B cell (primary cell): Measurements from ENCODE around the gene PHOSPHO2. TPM values are rescaled to one million over a fixed set of nuclear protein-coding genes. Genes with fewer than 3 reads are reported as not detected.

Experiments
- ATAC-seq: fragments of 200-7000 bp; cut with Tn5 transposase; one replicate; pipeline ENCODE4 v1.10.0; 2021; ENCODE audit warnings: low read depth, mild to moderate bottlenecking, moderate number of reproducible peaks, moderate library complexity
- CTCF ChIA-PET: fragments of 350-600 bp; sonication (Branson Sonifier 250); formaldehyde crosslinking; loops from one replicate; lab custom pipeline; 2021; ENCODE audit warnings: antibody characterized with exemption, inconsistent platforms; lab: Charles Lee
- POLR2A ChIA-PET: fragments of 350-600 bp; sonication (Branson Sonifier 250); formaldehyde crosslinking; loops from one replicate; lab custom pipeline; 2021; ENCODE audit warnings: antibody characterized with exemption; lab: Charles Lee
- DNase-seq: peaks from one replicate; pipeline ENCODE4 v3.0.0; 2013
- H2AFZ ChIP-seq: 2 replicates; pipeline ENCODE4 v1.6.1; 2012; ENCODE audit warnings: mild to moderate bottlenecking, low read depth, low read length; ENCODE audit not compliant: insufficient read depth, poor library complexity, severe bottlenecking
- H3K27ac ChIP-seq, 2 donors: 1 replicate in 1 of 2; 2 replicates in 1 of 2; pipeline ENCODE4 v1.5.1; 2012 to 2013; ENCODE audit warnings: low read length in 2 of 2, mild to moderate bottlenecking in 2 of 2, moderate library complexity in 1 of 2
- H3K27me3 ChIP-seq, 4 experiments: fragments of 200-600 bp in 1 of 4; sonication (generic) in 1 of 4; replicated peaks in 1 of 4; 1 replicate in 2 of 4; 2 replicates in 2 of 4; pipeline versions ENCODE4 v1.6.1 to v1.7.0; 2013 to 2016; ENCODE audit warnings: low read length in 3 of 4, mild to moderate bottlenecking in 2 of 4, mixed read lengths in 1 of 4, moderate library complexity in 1 of 4; ENCODE audit not compliant: insufficient read depth in 4 of 4, control insufficient read depth in 3 of 4; ENCODE audit errors: control extremely low read depth in 1 of 4
- H3K36me3 ChIP-seq, 2 experiments: replicated peaks in 1 of 2; 1 replicate in 1 of 2; 2 replicates in 1 of 2; pipeline versions ENCODE4 v1.6.1 to v1.7.1; 2013; ENCODE audit warnings: low read length in 1 of 2; ENCODE audit not compliant: insufficient read depth in 2 of 2, control insufficient read depth in 1 of 2; ENCODE audit errors: control extremely low read depth in 1 of 2, extremely low read depth in 1 of 2
- H3K4me1 ChIP-seq, 2 donors: fragments of 200-600 bp in 1 of 2; sonication (generic) in 1 of 2; 1 replicate in 1 of 2; 2 replicates in 1 of 2; pipeline versions ENCODE4 v1.5.1 to v1.6.1; 2013 to 2017; ENCODE audit warnings: low read length in 2 of 2; ENCODE audit not compliant: control insufficient read depth in 2 of 2, insufficient read depth in 2 of 2
- H3K4me2 ChIP-seq: replicated peaks from 2 replicates; pipeline ENCODE3; 2012; ENCODE audit warnings: mild to moderate bottlenecking, low read depth, low read length; ENCODE audit not compliant: poor library complexity, severe bottlenecking
- H3K4me3 ChIP-seq, 5 experiments: fragments of 200-600 bp in 1 of 5; sonication (generic) in 1 of 5; 1 replicate in 3 of 5; 2 replicates in 2 of 5; pipeline versions ENCODE4 v1.5.1 to v1.7.0; 2011 to 2016; ENCODE audit warnings: low read length in 4 of 5, mild to moderate bottlenecking in 4 of 5, low read depth in 2 of 5, control low read depth in 1 of 5, moderate library complexity in 1 of 5; ENCODE audit not compliant: insufficient read depth in 1 of 5; ENCODE audit errors: control extremely low read depth in 1 of 5, extremely low read depth in 1 of 5
- H3K79me2 ChIP-seq: fragments of 200-600 bp; sonication (generic); one replicate; pipeline ENCODE4 v1.6.0; 2016; ENCODE audit warnings: low read length; ENCODE audit not compliant: control insufficient read depth, insufficient read depth
- H3K9ac ChIP-seq: fragments of 200-600 bp; sonication (generic); 2 replicates; pipeline ENCODE4 v1.6.1; 2017; ENCODE audit warnings: mild to moderate bottlenecking, low read length, moderate library complexity
- H3K9me3 ChIP-seq, 3 donors: one replicate each; pipeline versions ENCODE4 v1.6.1 to v1.7.1; 2013; ENCODE audit warnings: low read length in 2 of 3; ENCODE audit not compliant: control insufficient read depth in 2 of 3, insufficient read depth in 1 of 3; ENCODE audit errors: control extremely low read depth in 1 of 3
- H4K20me1 ChIP-seq: 2 replicates; pipeline ENCODE4 v1.6.0; 2012; ENCODE audit warnings: mild to moderate bottlenecking, low read length; ENCODE audit not compliant: insufficient read depth, control insufficient read depth, poor library complexity, severe bottlenecking
- H3K27ac Mint-ChIP-seq: one replicate; pipeline ENCODE4 v1.8.0; 2021; ENCODE audit warnings: mixed read lengths
- H3K27me3 Mint-ChIP-seq: one replicate; pipeline ENCODE4 v1.8.0; 2021; ENCODE audit warnings: mixed read lengths
- H3K4me1 Mint-ChIP-seq: one replicate; pipeline ENCODE4 v1.8.0; 2021; ENCODE audit warnings: mixed read lengths
- H3K4me3 Mint-ChIP-seq: one replicate; pipeline ENCODE4 v1.8.0; 2021; ENCODE audit warnings: mixed read lengths
- H3K9me3 Mint-ChIP-seq: one replicate; pipeline ENCODE4 v1.8.0; 2022; ENCODE audit warnings: mixed read lengths; ENCODE audit not compliant: insufficient read depth
- EZH2 ChIP-seq: IDR thresholded peaks from 2 replicates; pipeline ENCODE4 v1.6.1; 2012; ENCODE audit warnings: borderline replicate concordance, low read depth, mild to moderate bottlenecking, moderate library complexity, low read length; ENCODE audit not compliant: insufficient read depth, poor library complexity, severe bottlenecking
- WGBS: methylation state at CpG from one replicate; pipeline ENCODE4 v1.1.5; 2013; ENCODE audit warnings: missing lambda C conversion rate; ENCODE audit not compliant: insufficient coverage; 5-methylcytosine and 5-hydroxymethylcytosine counted together
- intact Hi-C: fragments of 100-400 bp; cut with micrococcal nuclease; formaldehyde crosslinking; loops from one replicate; pipeline ENCODE4 v1.10.0; 2022
- polyA plus RNA-seq: library from polyadenylated mRNA; depleted of rRNA; stranded (reverse); fragments of >200 nt; gene quantifications from 2 replicates; pipeline ENCODE4 v1.2.3, GENCODE V29; 2012
- total RNA-seq, 2 donors: library from RNA; stranded (reverse); fragments of 120-200 nt in 1 of 2; gene quantifications; 1 replicate in 1 of 2; 2 replicates in 1 of 2; pipeline versions ENCODE4 v1.2.3 to v1.2.4, GENCODE V29; 2013 to 2022
- TF ChIP-seq, protein P1 (sequence below): fragments of 200-600 bp; IDR thresholded peaks from one replicate; pipeline ENCODE4 v1.8.0; 2022; ENCODE audit warnings: antibody characterized with exemption, mild to moderate bottlenecking

PHOSPHO2 gene
- total and polyA plus RNA-seq, 2 donors (not counting 1 experiment from before 2014, with no cell fraction given) = 1.5 to 8.4 TPM

DNA sequence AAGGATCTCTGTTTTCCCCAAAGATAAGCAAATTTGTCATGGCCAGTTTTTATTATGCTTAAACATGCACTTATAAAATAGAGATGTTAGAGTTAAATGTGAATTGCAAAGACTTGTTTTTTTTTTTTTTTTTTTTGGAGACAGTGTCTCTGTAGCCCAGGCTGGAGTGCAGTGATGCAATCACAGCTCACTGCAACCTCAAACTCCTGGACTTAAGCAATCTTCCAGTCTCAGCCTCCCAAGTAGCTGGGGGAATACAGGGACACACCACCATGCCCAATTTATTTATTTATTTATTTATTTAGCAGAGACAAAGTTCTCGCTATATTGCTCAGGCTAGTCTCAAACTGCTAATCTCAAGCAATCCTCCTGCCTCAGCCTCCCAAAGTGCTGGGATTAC, 15.1 kb downstream of the PHOSPHO2 start:
- ChIA-PET CTCF (no interaction called here), POLR2A (no interaction called here)
- Mint-ChIP-seq H3K27me3 (no peaks in the 10 kb centered on the region), H3K4me3 (no peak overlapping the region), H3K27ac (no peak overlapping the region), H3K9me3 (peaks cover 7% of the 10 kb centered on the region), H3K4me1 (no peaks in the 10 kb centered on the region)
- H3K36me3 ChIP-seq = no peaks in the 10 kb centered on the region
- H3K9ac ChIP-seq = no peak overlapping the region
- H3K4me3 ChIP-seq = no peak overlapping the region
- no peak overlapping the region for H3K4me2 ChIP-seq
- no peaks in the 10 kb centered on the region for H3K79me2 ChIP-seq
- H3K4me1 ChIP-seq = no peaks in the 10 kb centered on the region
- no peak overlapping the region for H3K27ac ChIP-seq
- peaks cover 0 to 22% (median 9%) of the 10 kb centered on the region in 3 donors for H3K9me3 ChIP-seq
- no CpG with 5 or more reads among the region's 1 CpG for WGBS
- no peaks in the 10 kb centered on the region for H4K20me1 ChIP-seq
- ATAC-seq (no peak), DNase-seq (no peak)
- intact Hi-C loops = no loop called here
- H2AFZ ChIP-seq = no peak overlapping the region
- TF ChIP-seq, protein P1, sequence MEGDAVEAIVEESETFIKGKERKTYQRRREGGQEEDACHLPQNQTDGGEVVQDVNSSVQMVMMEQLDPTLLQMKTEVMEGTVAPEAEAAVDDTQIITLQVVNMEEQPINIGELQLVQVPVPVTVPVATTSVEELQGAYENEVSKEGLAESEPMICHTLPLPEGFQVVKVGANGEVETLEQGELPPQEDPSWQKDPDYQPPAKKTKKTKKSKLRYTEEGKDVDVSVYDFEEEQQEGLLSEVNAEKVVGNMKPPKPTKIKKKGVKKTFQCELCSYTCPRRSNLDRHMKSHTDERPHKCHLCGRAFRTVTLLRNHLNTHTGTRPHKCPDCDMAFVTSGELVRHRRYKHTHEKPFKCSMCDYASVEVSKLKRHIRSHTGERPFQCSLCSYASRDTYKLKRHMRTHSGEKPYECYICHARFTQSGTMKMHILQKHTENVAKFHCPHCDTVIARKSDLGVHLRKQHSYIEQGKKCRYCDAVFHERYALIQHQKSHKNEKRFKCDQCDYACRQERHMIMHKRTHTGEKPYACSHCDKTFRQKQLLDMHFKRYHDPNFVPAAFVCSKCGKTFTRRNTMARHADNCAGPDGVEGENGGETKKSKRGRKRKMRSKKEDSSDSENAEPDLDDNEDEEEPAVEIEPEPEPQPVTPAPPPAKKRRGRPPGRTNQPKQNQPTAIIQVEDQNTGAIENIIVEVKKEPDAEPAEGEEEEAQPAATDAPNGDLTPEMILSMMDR = no peak
- TF ChIP-seq EZH2 = no peak
- no peaks in the 10 kb centered on the region for H3K27me3 ChIP-seq

DNA sequence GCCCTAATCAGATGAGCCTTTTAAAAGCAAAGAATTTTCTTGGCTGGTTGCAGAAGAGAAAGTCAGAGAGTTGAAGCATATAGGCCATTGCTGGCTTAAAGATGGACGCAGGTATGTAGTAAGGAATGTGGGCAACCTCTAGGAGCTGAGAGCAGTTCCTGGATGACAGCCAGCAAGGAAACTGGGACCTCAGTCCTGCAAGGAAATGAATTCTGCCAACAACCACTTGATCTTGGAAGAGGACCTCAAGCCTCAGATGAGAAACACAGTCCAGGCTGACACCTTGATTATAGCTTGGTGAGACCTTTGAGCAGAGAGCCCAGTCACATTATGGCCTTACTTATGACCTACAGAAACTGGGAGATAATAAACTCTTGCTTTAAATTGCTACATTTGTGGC, 15.7 kb downstream of the PHOSPHO2 start:
- Histone ChIP-seq H3K79me2 (no peaks in the 10 kb centered on the region), H3K4me1 (no peaks in the 10 kb centered on the region), H3K4me3 (no peak overlapping the region), H3K9ac (no peak overlapping the region), H3K9me3 (peaks cover 0 to 22% (median 9%) of the 10 kb centered on the region in 3 donors), H3K27me3 (no peaks in the 10 kb centered on the region), H3K36me3 (no peaks in the 10 kb centered on the region), H4K20me1 (no peaks in the 10 kb centered on the region), H3K4me2 (no peak overlapping the region), H3K27ac (no peak overlapping the region), H2AFZ (no peak overlapping the region)
- ChIA-PET POLR2A (no interaction called here), CTCF (no interaction called here)
- DNase-seq = no peak
- Mint-ChIP-seq H3K4me3 (no peak overlapping the region), H3K27ac (no peak overlapping the region), H3K4me1 (no peaks in the 10 kb centered on the region), H3K9me3 (peaks cover 7% of the 10 kb centered on the region), H3K27me3 (no peaks in the 10 kb centered on the region)
- TF ChIP-seq, protein P1 = no peak
- no peak for TF ChIP-seq EZH2
- WGBS = 93% methylated on average over 1 of the region's 1 CpG
- intact Hi-C loops = no loop called here
- no peak for ATAC-seq
